ENCODE results near the gene NDUFA8.

Gene NDUFA8

GRCh38 chr9:122179054-122179689, 19.6 kb upstream of the NDUFA8 start:
- no peak overlapping the region for H3K18ac ChIP-seq (ENCODE audit: low read length)
- H3K27me3 ChIP-seq (ENCODE audit: insufficient read depth, low read length), result no peaks in the 10 kb centered on the region
- no peak overlapping the region for H3K14ac ChIP-seq (ENCODE audit: low read length)
- peaks cover 1% of the 10 kb centered on the region for H3K9me3 ChIP-seq (ENCODE audit: insufficient read depth, low read depth, low read length)
- H3K4ac ChIP-seq (ENCODE audit: low read depth, low read length), result no peak overlapping the region
- H2AFZ ChIP-seq (ENCODE audit: insufficient read depth, low read length, poor library complexity), result no peak overlapping the region
- no peak overlapping the region for H4K12ac ChIP-seq (ENCODE audit: low read depth, low read length)
- H2BK120ac ChIP-seq (ENCODE audit: insufficient read depth, low read length, poor library complexity), result no peak overlapping the region
- H3K79me1 ChIP-seq (ENCODE audit: low read length), result no peaks in the 10 kb centered on the region
- no peak overlapping the region for H3K4me3 ChIP-seq (ENCODE audit: low read depth, low read length)
- H2BK12ac ChIP-seq (ENCODE audit: low read length), result no peak overlapping the region
- H3K4me2 ChIP-seq (ENCODE audit: low read length), result no peak overlapping the region
- H2AK5ac ChIP-seq (ENCODE audit: low read length), result no peak overlapping the region
- H3K36me3 ChIP-seq (ENCODE audit: control insufficient read depth in 1 of 2, insufficient read depth in 2 of 2, low read length in 2 of 2), result no peaks in the 10 kb centered on the region
- H3K79me2 ChIP-seq (ENCODE audit: control insufficient read depth, insufficient read depth, low read length, poor library complexity), result no peaks in the 10 kb centered on the region
- no peaks in the 10 kb centered on the region for H3K4me1 ChIP-seq (ENCODE audit: control insufficient read depth in 1 of 2, insufficient read depth in 2 of 2, low read length in 2 of 2)
- H2BK5ac ChIP-seq (ENCODE audit: low read depth, low read length, poor library complexity), result no peak overlapping the region
- no peak overlapping the region for H3K23ac ChIP-seq (ENCODE audit: low read length)
- H4K91ac ChIP-seq (ENCODE audit: low read depth, low read length), result no peak overlapping the region
- H4K8ac ChIP-seq (ENCODE audit: low read depth, low read length), result no peak overlapping the region
- no peak overlapping the region for H3K27ac ChIP-seq (ENCODE audit: low read depth, low read length)
- no peak overlapping the region for H3K9ac ChIP-seq (ENCODE audit: low read length)
- no CpG with 5 or more reads among the region's 5 CpGs for WGBS (ENCODE audit: extremely low coverage, insufficient coverage, insufficient read length)
- no peak for DNase-seq

GRCh38 chr9:122176916-122177315, 17.3 kb upstream of the NDUFA8 start:
- no peaks in the 10 kb centered on the region for H3K79me1 ChIP-seq (ENCODE audit: low read length)
- H3K9ac ChIP-seq (ENCODE audit: low read length), result no peak overlapping the region
- no peak for DNase-seq
- no peak overlapping the region for H3K4me2 ChIP-seq (ENCODE audit: low read length)
- H4K91ac ChIP-seq (ENCODE audit: low read depth, low read length), result no peak overlapping the region
- no peaks in the 10 kb centered on the region for H3K27me3 ChIP-seq (ENCODE audit: insufficient read depth, low read length)
- no peak overlapping the region for H3K14ac ChIP-seq (ENCODE audit: low read length)
- no peaks in the 10 kb centered on the region for H3K79me2 ChIP-seq (ENCODE audit: control insufficient read depth, insufficient read depth, low read length, poor library complexity)
- H3K36me3 ChIP-seq (ENCODE audit: control insufficient read depth in 1 of 2, insufficient read depth in 2 of 2, low read length in 2 of 2), result no peaks in the 10 kb centered on the region
- no peak overlapping the region for H2BK120ac ChIP-seq (ENCODE audit: insufficient read depth, low read length, poor library complexity)
- no peaks in the 10 kb centered on the region for H3K9me3 ChIP-seq (ENCODE audit: insufficient read depth, low read depth, low read length)
- H2BK5ac ChIP-seq (ENCODE audit: low read depth, low read length, poor library complexity), result no peak overlapping the region
- H3K4me3 ChIP-seq (ENCODE audit: low read depth, low read length), result no peak overlapping the region
- H2AFZ ChIP-seq (ENCODE audit: insufficient read depth, low read length, poor library complexity), result no peak overlapping the region
- H2AK5ac ChIP-seq (ENCODE audit: low read length), result no peak overlapping the region
- H3K27ac ChIP-seq (ENCODE audit: low read depth, low read length), result no peak overlapping the region
- H3K23ac ChIP-seq (ENCODE audit: low read length), result no peak overlapping the region
- no CpG with 5 or more reads among the region's 2 CpGs for WGBS (ENCODE audit: extremely low coverage, insufficient coverage, insufficient read length)
- H3K4me1 ChIP-seq (ENCODE audit: control insufficient read depth in 1 of 2, insufficient read depth in 2 of 2, low read length in 2 of 2), result no peaks in the 10 kb centered on the region
- H2BK12ac ChIP-seq (ENCODE audit: low read length), result no peak overlapping the region
- H3K4ac ChIP-seq (ENCODE audit: low read depth, low read length), result no peak overlapping the region
- H4K8ac ChIP-seq (ENCODE audit: low read depth, low read length), result no peak overlapping the region
- H3K18ac ChIP-seq (ENCODE audit: low read length), result no peak overlapping the region
- H4K12ac ChIP-seq (ENCODE audit: low read depth, low read length), result no peak overlapping the region

- no peak overlapping the region for H2AK5ac ChIP-seq (ENCODE audit: low read length)
- no CpG with 5 or more reads among the region's 3 CpGs for WGBS (ENCODE audit: extremely low coverage, insufficient coverage, insufficient read length)
- no peak overlapping the region for H2BK120ac ChIP-seq (ENCODE audit: insufficient read depth, low read length, poor library complexity)
Measured at GRCh38 chr9:122173670-122174069, 14.1 kb upstream of the NDUFA8 start.

GRCh38 chr9:122172131-122172530, 12.6 kb upstream of the NDUFA8 start:
- H2BK120ac ChIP-seq (ENCODE audit: insufficient read depth, low read length, poor library complexity), result no peak overlapping the region
- H3K9me3 ChIP-seq (ENCODE audit: insufficient read depth, low read depth, low read length), result no peaks in the 10 kb centered on the region
- H3K23ac ChIP-seq (ENCODE audit: low read length), result no peak overlapping the region
- no peak overlapping the region for H2AK5ac ChIP-seq (ENCODE audit: low read length)
- H3K4me3 ChIP-seq (ENCODE audit: low read depth, low read length), result no peak overlapping the region
- no peak overlapping the region for H2BK12ac ChIP-seq (ENCODE audit: low read length)
- no peaks in the 10 kb centered on the region for H3K79me1 ChIP-seq (ENCODE audit: low read length)
- H4K8ac ChIP-seq (ENCODE audit: low read depth, low read length), result no peak overlapping the region
- no peak overlapping the region for H3K4me2 ChIP-seq (ENCODE audit: low read length)
- no peak overlapping the region for H3K4ac ChIP-seq (ENCODE audit: low read depth, low read length)
- no peak overlapping the region for H3K14ac ChIP-seq (ENCODE audit: low read length)
- DNase-seq, result no peak
- no peaks in the 10 kb centered on the region for H3K27me3 ChIP-seq (ENCODE audit: insufficient read depth, low read length)
- H4K12ac ChIP-seq (ENCODE audit: low read depth, low read length), result no peak overlapping the region
- WGBS (ENCODE audit: extremely low coverage, insufficient coverage, insufficient read length), result no CpG with 5 or more reads among the region's 7 CpGs
- H3K27ac ChIP-seq (ENCODE audit: low read depth, low read length), result no peak overlapping the region
- no peaks in the 10 kb centered on the region for H3K79me2 ChIP-seq (ENCODE audit: control insufficient read depth, insufficient read depth, low read length, poor library complexity)
- H3K36me3 ChIP-seq (ENCODE audit: control insufficient read depth in 1 of 2, insufficient read depth in 2 of 2, low read length in 2 of 2), result no peaks in the 10 kb centered on the region
- H3K4me1 ChIP-seq (ENCODE audit: control insufficient read depth in 1 of 2, insufficient read depth in 2 of 2, low read length in 2 of 2), result no peaks in the 10 kb centered on the region
- no peak overlapping the region for H2AFZ ChIP-seq (ENCODE audit: insufficient read depth, low read length, poor library complexity)
- no peak overlapping the region for H2BK5ac ChIP-seq (ENCODE audit: low read depth, low read length, poor library complexity)
- no peak overlapping the region for H3K9ac ChIP-seq (ENCODE audit: low read length)
- H4K91ac ChIP-seq (ENCODE audit: low read depth, low read length), result no peak overlapping the region
- no peak overlapping the region for H3K18ac ChIP-seq (ENCODE audit: low read length)

More at GRCh38 chr9:122173670-122174069, 14.1 kb upstream of the NDUFA8 start:
- Histone ChIP-seq H3K27ac (ENCODE audit: low read depth, low read length) (no peak overlapping the region), H2AFZ (ENCODE audit: insufficient read depth, low read length, poor library complexity) (no peak overlapping the region), H3K79me1 (ENCODE audit: low read length) (no peaks in the 10 kb centered on the region), H3K4me1 (ENCODE audit: control insufficient read depth in 1 of 2, insufficient read depth in 2 of 2, low read length in 2 of 2) (no peaks in the 10 kb centered on the region), H3K4me3 (ENCODE audit: low read depth, low read length) (no peak overlapping the region), H3K9me3 (ENCODE audit: insufficient read depth, low read depth, low read length) (no peaks in the 10 kb centered on the region), H3K4me2 (ENCODE audit: low read length) (no peak overlapping the region), H3K18ac (ENCODE audit: low read length) (no peak overlapping the region), H3K79me2 (ENCODE audit: control insufficient read depth, insufficient read depth, low read length, poor library complexity) (no peaks in the 10 kb centered on the region), H4K91ac (ENCODE audit: low read depth, low read length) (no peak overlapping the region), H2BK5ac (ENCODE audit: low read depth, low read length, poor library complexity) (no peak overlapping the region), H3K9ac (ENCODE audit: low read length) (no peak overlapping the region), H3K27me3 (ENCODE audit: insufficient read depth, low read length) (no peaks in the 10 kb centered on the region), H4K12ac (ENCODE audit: low read depth, low read length) (no peak overlapping the region), H3K14ac (ENCODE audit: low read length) (no peak overlapping the region), H3K4ac (ENCODE audit: low read depth, low read length) (no peak overlapping the region), H2BK12ac (ENCODE audit: low read length) (no peak overlapping the region), H4K8ac (ENCODE audit: low read depth, low read length) (no peak overlapping the region), H3K36me3 (ENCODE audit: control insufficient read depth in 1 of 2, insufficient read depth in 2 of 2, low read length in 2 of 2) (no peaks in the 10 kb centered on the region), H3K23ac (ENCODE audit: low read length) (no peak overlapping the region)
- no peak for DNase-seq

Data from trophoblast cell (in vitro differentiated cells and primary cell).